HG02970 (cell line): Measurements from ENCODE around the gene AJUBA.
"Not testable (repeated sequence)": the region's sequence is repeated elsewhere in the genome, so short reads cannot be mapped to it uniquely, and the experiment has no call there.

Source experiments
- ATAC-seq: cut with Tn5 transposase; IDR thresholded peaks from one replicate; pipeline ENCODE4 v1.9.1; 2021; ENCODE audit warnings: mild to moderate bottlenecking, moderate library complexity, moderate number of reproducible peaks; ENCODE audit not compliant: unreplicated experiment, low FRiP score

The AJUBA gene

GRCh38 chr14:22982477-22983245, at the start of gene AJUBA:
TSS of gene AJUBA (minus strand) at chr14:22982551. CDS start at chr14:22982266, 285 bp downstream.
- no peak for ATAC-seq

- ATAC-seq: no peak
These were observed 48.6 kb upstream of the AJUBA start for GRCh38 chr14:23030936-23031335.

- ATAC-seq: no peak
These were observed 46.4 kb upstream of the AJUBA start for GRCh38 chr14:23028799-23029198.

- ATAC-seq: no peak
These were observed 42.9 kb upstream of the AJUBA start for GRCh38 chr14:23025151-23025814.

GRCh38 chr14:23024612-23025075, 42.3 kb upstream of the AJUBA start:
- ATAC-seq: no peak

GRCh38 chr14:23023795-23024152, 41.4 kb upstream of the AJUBA start:
- no peak for ATAC-seq

- no peak for ATAC-seq
These were observed 40.9 kb upstream of the AJUBA start for GRCh38 chr14:23023022-23023794.

- ATAC-seq: no peak
These were observed 39.6 kb upstream of the AJUBA start for GRCh38 chr14:23021889-23022442.

GRCh38 chr14:23021434-23021833, 39.1 kb upstream of the AJUBA start:
- no peak for ATAC-seq

- ATAC-seq: no peak
These were observed 38.1 kb upstream of the AJUBA start for GRCh38 chr14:23020143-23021128.

- ATAC-seq: no peak
These were observed 35.8 kb upstream of the AJUBA start for GRCh38 chr14:23018107-23018506.

GRCh38 chr14:23017091-23017490, 34.7 kb upstream of the AJUBA start:
- no peak for ATAC-seq

GRCh38 chr14:23015618-23016017, 33.3 kb upstream of the AJUBA start:
- ATAC-seq: no peak

GRCh38 chr14:23013749-23014054, 31.4 kb upstream of the AJUBA start:
- not testable (repeated sequence) for ATAC-seq

GRCh38 chr14:23013054-23013748, 30.9 kb upstream of the AJUBA start:
- ATAC-seq: no peak

GRCh38 chr14:23009939-23010726, 27.8 kb upstream of the AJUBA start, which contains the start of gene C14orf93:
TSS of gene C14orf93 (minus strand) at chr14:23010143. CDS start at chr14:22999023, 11,120 bp downstream.
- peak; percentile 47 for ATAC-seq

- no peak for ATAC-seq
These were observed 27.2 kb upstream of the AJUBA start for GRCh38 chr14:23009483-23009938.

- ATAC-seq: no peak
These were observed 26.5 kb upstream of the AJUBA start for GRCh38 chr14:23008831-23009230.
